ENCODE data around the gene MARCHF10. TPM values are rescaled to one million over a fixed set of nuclear protein-coding genes. Genes with fewer than 3 reads are reported as not detected.
A peak's percentile ranks its signal among the peaks of the same experiment; 100 is the strongest.
"Not testable (repeated sequence)": the region's sequence is repeated elsewhere in the genome, so short reads cannot be mapped to it uniquely, and the experiment has no call there.

MARCHF10 gene
- total and polyA plus RNA-seq, 8 donors = 0.20 to 0.77 (median 0.41) TPM; not detected in 3

DNA sequence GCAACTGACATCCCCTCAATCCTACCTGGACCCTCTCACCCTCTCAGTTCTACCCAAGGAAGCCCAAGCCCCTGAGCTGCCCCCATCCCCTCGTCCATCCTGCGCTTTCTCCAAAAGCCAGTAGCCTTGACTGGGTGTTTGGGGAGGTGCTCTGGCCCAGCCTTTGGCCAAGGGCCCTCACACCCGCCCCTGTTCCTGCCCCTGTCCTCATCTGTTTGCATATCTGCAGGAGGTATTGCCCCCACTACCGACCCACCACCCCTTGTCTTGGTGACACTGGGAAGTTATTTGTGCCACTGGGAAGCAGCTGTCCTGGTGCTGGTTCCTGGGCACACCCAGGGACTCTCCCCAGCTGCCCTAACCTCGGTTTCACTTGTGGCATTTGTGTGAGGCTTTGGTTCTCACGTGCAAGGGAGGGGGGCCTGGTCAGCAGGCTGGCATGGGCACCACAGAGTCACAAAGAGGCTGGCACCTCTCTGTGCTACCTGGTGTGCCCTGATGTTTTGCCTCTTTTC is 105.3 kb downstream of the MARCHF10 start:
- ATAC-seq (no peak), DNase-seq (peak in 1 of 6 donors; percentile 27), FAIRE-seq (no peak)
- Histone ChIP-seq H3K27ac (no peak overlapping the region), H3K9me3 (no peaks in the 10 kb centered on the region), H3K27me3 (no peaks in the 10 kb centered on the region), H3K4me1 (peaks cover 0 to 14% (median 0%) of the 10 kb centered on the region in 3 donors), H3K4me3 (no peak overlapping the region), H3K36me3 (no peaks in the 10 kb centered on the region)
- 38 to 46% methylated on average over 6 of the region's 6 CpGs for WGBS, 2 donors
- TF ChIP-seq, protein P1, sequence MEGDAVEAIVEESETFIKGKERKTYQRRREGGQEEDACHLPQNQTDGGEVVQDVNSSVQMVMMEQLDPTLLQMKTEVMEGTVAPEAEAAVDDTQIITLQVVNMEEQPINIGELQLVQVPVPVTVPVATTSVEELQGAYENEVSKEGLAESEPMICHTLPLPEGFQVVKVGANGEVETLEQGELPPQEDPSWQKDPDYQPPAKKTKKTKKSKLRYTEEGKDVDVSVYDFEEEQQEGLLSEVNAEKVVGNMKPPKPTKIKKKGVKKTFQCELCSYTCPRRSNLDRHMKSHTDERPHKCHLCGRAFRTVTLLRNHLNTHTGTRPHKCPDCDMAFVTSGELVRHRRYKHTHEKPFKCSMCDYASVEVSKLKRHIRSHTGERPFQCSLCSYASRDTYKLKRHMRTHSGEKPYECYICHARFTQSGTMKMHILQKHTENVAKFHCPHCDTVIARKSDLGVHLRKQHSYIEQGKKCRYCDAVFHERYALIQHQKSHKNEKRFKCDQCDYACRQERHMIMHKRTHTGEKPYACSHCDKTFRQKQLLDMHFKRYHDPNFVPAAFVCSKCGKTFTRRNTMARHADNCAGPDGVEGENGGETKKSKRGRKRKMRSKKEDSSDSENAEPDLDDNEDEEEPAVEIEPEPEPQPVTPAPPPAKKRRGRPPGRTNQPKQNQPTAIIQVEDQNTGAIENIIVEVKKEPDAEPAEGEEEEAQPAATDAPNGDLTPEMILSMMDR (IDR thresholded peaks at IDR 0.05) = no peak
- intact Hi-C loops (cut with DNase I) = loop anchor here in 2 of 3 donors (5.0 to 10.0 kb wide), 3 partner anchors 262 to 704 kb away; partner anchors contain the start of gene TANC2 (in 1 of the 2)

DNA sequence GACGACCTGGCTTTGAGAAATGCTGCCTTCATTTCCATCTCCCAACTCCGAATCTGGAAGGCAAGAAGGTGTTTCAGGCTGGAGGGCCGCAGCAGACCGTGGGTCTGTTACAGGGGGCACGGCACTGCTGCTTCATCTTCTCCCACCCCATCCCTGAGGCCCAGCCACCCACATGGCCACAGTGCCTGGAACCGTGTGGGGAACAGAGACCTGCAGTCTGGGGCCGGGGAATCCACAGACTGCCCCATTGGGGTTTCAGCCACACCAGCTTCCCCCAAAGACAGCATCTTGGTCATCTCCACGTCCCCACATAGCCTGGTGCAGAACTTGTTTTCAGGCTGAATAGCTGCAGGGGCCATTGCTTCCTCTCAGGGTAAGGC is 106.4 kb downstream of the MARCHF10 start:
- WGBS, 2 donors = 54 to 68% methylated on average over 8 of the region's 8 CpGs
- Histone ChIP-seq H3K27me3 (no peaks in the 10 kb centered on the region), H3K9me3 (no peaks in the 10 kb centered on the region), H3K4me3 (no peak overlapping the region), H3K4me1 (peaks cover 0 to 14% (median 0%) of the 10 kb centered on the region in 3 donors), H3K27ac (no peak overlapping the region), H3K36me3 (no peaks in the 10 kb centered on the region)
- TF ChIP-seq, protein P1 (IDR thresholded peaks at IDR 0.05) = no peak
- peak in 1 of 6 donors; percentile 38 for DNase-seq
- ATAC-seq = no peak
- intact Hi-C loops (cut with DNase I) = loop anchor here in 2 of 3 donors (5.0 to 10.0 kb wide), 3 partner anchors 263 to 706 kb away; partner anchors contain the start of gene TANC2 (in 1 of the 2)
- no peak for FAIRE-seq

DNA sequence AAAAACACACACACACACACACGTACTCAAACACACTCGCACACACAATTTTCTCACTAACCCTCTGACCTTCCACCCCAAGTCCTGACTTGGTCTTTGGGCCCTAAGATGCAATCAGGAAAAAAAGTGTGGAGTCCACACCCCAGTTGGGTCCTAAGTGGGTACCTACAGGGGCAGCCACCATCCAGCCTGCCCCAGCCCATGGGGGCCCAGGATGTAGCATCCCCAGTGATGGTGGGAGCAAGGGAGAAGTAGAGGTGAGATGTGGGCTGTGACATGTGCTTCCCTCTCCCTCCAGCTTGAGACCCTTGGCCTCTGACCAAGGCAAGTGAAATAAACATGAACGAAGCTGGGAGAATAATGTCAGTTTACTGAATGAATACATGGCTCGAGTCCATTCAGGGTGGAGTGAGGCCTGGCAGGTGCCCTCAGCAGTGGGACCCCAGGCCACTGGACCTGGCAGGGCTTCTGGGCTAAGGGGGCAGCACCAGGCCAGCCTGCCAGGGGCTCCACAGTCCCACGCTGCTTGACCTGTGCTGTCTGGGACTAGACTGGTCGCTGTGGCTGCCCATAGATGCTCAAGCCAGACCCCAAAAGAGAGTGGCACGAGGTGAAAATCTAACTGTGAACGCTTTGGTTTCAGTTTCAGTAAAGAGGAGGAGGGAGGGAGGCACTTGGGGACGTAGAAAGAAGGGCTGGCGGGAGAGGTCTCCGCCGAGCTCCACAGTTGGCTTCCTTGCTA is 107.0 kb downstream of the MARCHF10 start:
- H3K4me3 ChIP-seq = no peak overlapping the region
- H3K27me3 ChIP-seq = no peaks in the 10 kb centered on the region
- FAIRE-seq (no peak), DNase-seq (peak in 1 of 6 donors; percentile 40), ATAC-seq (no peak)
- H3K9me3 ChIP-seq = no peaks in the 10 kb centered on the region
- no peaks in the 10 kb centered on the region for H3K36me3 ChIP-seq
- 57 to 65% methylated on average over 12 of the region's 12 CpGs for WGBS, 2 donors
- intact Hi-C loops (cut with DNase I) = loop anchor here in 2 of 3 donors (5.0 to 10.0 kb wide), 3 partner anchors 264 to 706 kb away; partner anchors contain the start of gene TANC2 (in 1 of the 2)
- H3K4me1 ChIP-seq = peaks cover 0 to 14% (median 0%) of the 10 kb centered on the region in 3 donors
- TF ChIP-seq, protein P1 (IDR thresholded peaks at IDR 0.05) = no peak
- H3K27ac ChIP-seq = no peak overlapping the region

DNA sequence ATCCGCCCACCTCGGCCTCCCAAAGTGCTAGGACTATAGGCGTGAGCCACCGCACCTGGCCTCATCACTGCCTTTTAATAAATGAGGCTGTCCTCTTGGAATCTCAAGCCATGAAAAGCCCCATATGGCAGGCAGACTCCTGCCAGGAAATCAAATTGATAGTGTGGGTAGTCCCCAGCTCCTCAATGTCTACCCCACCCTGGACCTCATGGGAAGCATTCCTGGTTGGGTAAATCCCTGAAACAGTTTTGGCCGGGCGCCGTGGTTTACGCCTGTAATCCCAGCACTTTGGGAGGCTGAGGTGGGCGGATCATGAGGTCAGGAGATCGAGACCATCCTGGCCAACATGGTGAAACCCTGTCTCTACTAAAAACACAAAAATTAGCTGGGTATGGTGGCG is 109.7 kb downstream of the MARCHF10 start:
- H3K27me3 ChIP-seq, ATAC-seq, H3K9me3 ChIP-seq, FAIRE-seq, H3K36me3 ChIP-seq, H3K27ac ChIP-seq, H3K4me1 ChIP-seq, H3K4me3 ChIP-seq: not testable (repeated sequence)
- DNase-seq = peak in 1 of 6 donors; percentile 14
- intact Hi-C loops (cut with DNase I) = loop anchor here in 2 of 3 donors (5.0 to 10.0 kb wide), 2 partner anchors 56 to 714 kb away; no protein-coding TSS in a partner anchor
- WGBS, 2 donors = 61 to 70% methylated on average over 11 of the region's 11 CpGs

DNA sequence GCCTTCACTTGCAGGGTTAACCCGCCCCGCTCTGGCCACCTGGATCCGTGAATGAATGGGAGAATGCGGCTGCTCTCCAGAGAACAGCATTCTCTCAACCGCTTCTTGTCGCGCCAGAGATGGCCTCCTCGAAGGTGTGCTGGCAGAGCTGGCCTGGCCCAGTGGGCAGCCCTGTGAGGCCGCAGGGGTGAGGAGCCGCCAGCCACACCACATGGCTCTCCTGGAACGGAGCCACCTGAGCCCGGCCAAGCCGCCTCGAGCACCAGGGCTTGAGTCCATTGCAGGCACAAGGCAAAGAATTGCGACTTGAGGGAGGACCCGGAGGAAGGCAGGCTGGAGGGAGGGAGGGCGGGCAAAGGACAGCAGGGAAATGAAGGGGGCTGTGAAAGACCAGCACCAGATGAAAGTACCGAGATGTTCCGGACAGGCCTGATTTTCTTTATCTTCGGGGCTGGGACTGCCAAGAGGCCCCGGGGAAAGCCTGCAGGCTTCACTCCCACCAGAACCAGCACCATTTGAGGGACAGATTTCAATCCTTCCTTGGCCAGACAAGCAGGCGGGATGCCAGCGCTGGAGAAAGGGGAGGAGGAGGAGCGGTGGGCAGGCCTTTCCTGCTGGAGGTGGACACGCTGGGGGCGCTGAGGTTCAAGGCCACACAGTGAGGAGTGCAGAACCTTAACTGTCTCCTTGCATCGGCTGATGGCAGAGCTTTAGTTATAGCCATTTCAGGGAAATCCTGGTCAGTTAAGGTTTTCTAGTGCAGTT is 111.2 kb downstream of the MARCHF10 start:
- H3K9me3 ChIP-seq = no peaks in the 10 kb centered on the region
- no peaks in the 10 kb centered on the region for H3K27me3 ChIP-seq
- H3K27ac ChIP-seq = no peak overlapping the region
- intact Hi-C loops (cut with DNase I) = loop anchor here in 2 of 3 donors (5.0 to 10.0 kb wide), 2 partner anchors 58 to 715 kb away; no protein-coding TSS in a partner anchor
- FAIRE-seq (no peak), DNase-seq (peak in 1 of 6 donors; percentile 41), ATAC-seq (no peak)
- TF ChIP-seq, protein P1 (IDR thresholded peaks at IDR 0.05) = no peak
- H3K36me3 ChIP-seq = no peaks in the 10 kb centered on the region
- no peak overlapping the region for H3K4me3 ChIP-seq
- 67 to 70% methylated on average over 27 of the region's 27 CpGs for WGBS, 2 donors
- no peaks in the 10 kb centered on the region for H3K4me1 ChIP-seq

Measured in pancreas (tissue), 10 donors.